SK-N-SH (cell line): ENCODE data around the gene COBL. TPM values are rescaled to one million over a fixed set of nuclear protein-coding genes. Genes with fewer than 3 reads are reported as not detected.

Source experiments
- CTCF ChIA-PET: fragments of 300-600, 350-600 bp; formaldehyde crosslinking; extraction: SDS; loops from one replicate; lab custom pipeline; 2021; lab: Yijun Ruan, JAX
- POLR2A ChIA-PET: fragments of 350-600 bp; sonication (Branson Sonifier 250); formaldehyde crosslinking; extraction: SDS; loops from one replicate; lab custom pipeline; 2020; ENCODE audit warnings: antibody characterized with exemption, inconsistent platforms; lab: Yijun Ruan, JAX
- DNase-seq: peaks from one replicate; pipeline ENCODE4 v3.0.0; 2012
- H2AFZ ChIP-seq: fragments of 200-600 bp; sonication (generic); 2 replicates; pipeline ENCODE4 v1.8.1; 2016; ENCODE audit warnings: antibody characterized with exemption, mild to moderate bottlenecking, low read depth
- H3F3A ChIP-seq: fragments of 200-600 bp; sonication (generic); replicated peaks from 2 replicates; pipeline ENCODE3; 2016; ENCODE audit warnings: antibody characterized with exemption, mild to moderate bottlenecking; ENCODE audit not compliant: insufficient read depth
- H3K27ac ChIP-seq, 2 experiments: fragments of 200-500 bp in 1 of 2; fragments of 200-600 bp in 1 of 2; sonication (Bioruptor generic) in 1 of 2; sonication (generic), shearing (Covaris generic) in 1 of 2; 2 replicates each; pipeline versions ENCODE4 v1.5.1 to v1.6.1; 2014 to 2016; ENCODE audit warnings: low read depth in 2 of 2, inconsistent platforms in 1 of 2, low read length in 1 of 2, mild to moderate bottlenecking in 1 of 2, mixed read lengths in 1 of 2
- H3K27me3 ChIP-seq: fragments of 200-600 bp; sonication (generic), shearing (Covaris generic); 2 replicates; pipeline ENCODE4 v1.6.1; 2016; ENCODE audit warnings: mixed run types; ENCODE audit not compliant: insufficient read depth
- H3K36me3 ChIP-seq, 2 experiments: fragments of 200-500 bp in 1 of 2; fragments of 200-600 bp in 1 of 2; sonication (Bioruptor generic) in 1 of 2; sonication (generic) in 1 of 2; replicated peaks in 1 of 2; 2 replicates each; pipeline versions ENCODE3 to v1.5.1; 2014 to 2016; ENCODE audit warnings: low read length in 1 of 2, mild to moderate bottlenecking in 1 of 2; ENCODE audit not compliant: insufficient read depth in 2 of 2, control insufficient read depth in 1 of 2
- H3K4me1 ChIP-seq, 2 experiments: fragments of 200-500 bp in 1 of 2; fragments of 200-600 bp in 1 of 2; sonication (Bioruptor generic) in 1 of 2; sonication (generic), shearing (Covaris generic) in 1 of 2; 2 replicates each; pipeline versions ENCODE4 v1.5.1 to v1.6.1; 2014 to 2016; ENCODE audit warnings: low read depth in 1 of 2, low read length in 1 of 2, mixed run types in 1 of 2; ENCODE audit not compliant: insufficient read depth in 2 of 2, control insufficient read depth in 1 of 2
- H3K4me2 ChIP-seq: fragments of 200-600 bp; sonication (generic), shearing (Covaris generic); 2 replicates; pipeline ENCODE4 v1.6.1; 2017; ENCODE audit warnings: mixed run types
- H3K4me3 ChIP-seq, 2 experiments: fragments of 200-500 bp in 1 of 2; fragments of 200-600 bp in 1 of 2; sonication (Bioruptor generic) in 1 of 2; sonication (generic), shearing (Covaris generic) in 1 of 2; 2 replicates each; pipeline versions ENCODE4 v1.5.1 to v1.8.1; 2014 to 2016; ENCODE audit warnings: low read depth in 2 of 2, inconsistent platforms in 1 of 2, low read length in 1 of 2, mild to moderate bottlenecking in 1 of 2, mixed read lengths in 1 of 2, moderate library complexity in 1 of 2
- H3K79me2 ChIP-seq: fragments of 200-600 bp; sonication (generic); 2 replicates; pipeline ENCODE4 v1.8.1; 2017; ENCODE audit warnings: mild to moderate bottlenecking; ENCODE audit not compliant: insufficient read depth
- H3K9ac ChIP-seq: fragments of 200-600 bp; sonication (generic); 2 replicates; pipeline ENCODE4 v1.6.1; 2017; ENCODE audit warnings: mixed run types
- H3K9me2 ChIP-seq: fragments of 200-600 bp; sonication (generic); 2 replicates; pipeline ENCODE4 v1.6.1; 2017; ENCODE audit warnings: mixed run types
- H3K9me3 ChIP-seq: fragments of 200-600 bp; sonication (generic); 2 replicates; pipeline ENCODE4 v1.6.1; 2017; ENCODE audit warnings: mixed run types, mild to moderate bottlenecking, moderate library complexity
- H4K20me1 ChIP-seq: fragments of 200-600 bp; sonication (generic); 2 replicates; pipeline ENCODE4 v1.6.1; 2017; ENCODE audit warnings: mild to moderate bottlenecking, mixed run types; ENCODE audit not compliant: insufficient read depth
- CHD2 ChIP-seq: fragments of 150-350 bp; IDR thresholded peaks from 2 replicates; pipeline ENCODE4 v1.6.1; 2018; ENCODE audit warnings: low read length; ENCODE audit not compliant: partially characterized antibody
- CTCF ChIP-seq: fragments of 200-600 bp; sonication (generic); IDR thresholded peaks from 2 replicates; pipeline ENCODE4 v1.6.1; 2017; ENCODE audit warnings: antibody characterized with exemption, mild to moderate bottlenecking, moderate library complexity
- ELF1 ChIP-seq: IDR thresholded peaks from 2 replicates; pipeline ENCODE4 v1.4.0; 2012
- FOSL2 ChIP-seq: IDR thresholded peaks from 2 replicates; pipeline ENCODE4 v1.4.0; 2012; ENCODE audit warnings: low read depth, mild to moderate bottlenecking, moderate library complexity, borderline replicate concordance
- GABPA ChIP-seq: IDR thresholded peaks from 2 replicates; pipeline ENCODE4 v1.4.0; 2012; ENCODE audit warnings: low read depth, mild to moderate bottlenecking
- GATA2 ChIP-seq: sonication (generic); formaldehyde crosslinking; IDR thresholded peaks from 2 replicates; pipeline ENCODE4 v1.5.0; 2020; ENCODE audit warnings: mild to moderate bottlenecking, missing genetic modification reagents
- IRF3 ChIP-seq: fragments of 150-350 bp; IDR thresholded peaks from 2 replicates; pipeline ENCODE4 v1.6.1; 2016; ENCODE audit warnings: mild to moderate bottlenecking, low read depth, low read length
- MXI1 ChIP-seq: IDR thresholded peaks from 2 replicates; pipeline ENCODE4 v1.6.1; 2012; ENCODE audit warnings: mild to moderate bottlenecking, low read depth, low read length, improper control_type of control experiment
- NRF1 ChIP-seq: IDR thresholded peaks from 2 replicates; pipeline ENCODE4 v1.6.1; 2012; ENCODE audit warnings: low read depth, mild to moderate bottlenecking, low read length
- PBX3 ChIP-seq: IDR thresholded peaks from 2 replicates; pipeline ENCODE4; 2012
- RAD21 ChIP-seq: IDR thresholded peaks from 2 replicates; pipeline ENCODE4 v1.6.1; 2012; ENCODE audit warnings: mild to moderate bottlenecking, low read length
- RCOR1 ChIP-seq: fragments of 150-350 bp; IDR thresholded peaks from 2 replicates; pipeline ENCODE4 v1.6.1; 2017; ENCODE audit warnings: antibody characterized with exemption, low read length
- RFX5 ChIP-seq: IDR thresholded peaks from 2 replicates; pipeline ENCODE4 v1.6.1; 2012; ENCODE audit warnings: mild to moderate bottlenecking, improper control_type of control experiment, low read length
- SIN3A ChIP-seq: IDR thresholded peaks from 2 replicates; pipeline ENCODE4 v1.6.1; 2012; ENCODE audit warnings: low read depth, mild to moderate bottlenecking, low read length, moderate library complexity, borderline replicate concordance
- SMC3 ChIP-seq: IDR thresholded peaks from 2 replicates; pipeline ENCODE4 v1.6.1; 2012; ENCODE audit warnings: low read depth, low read length, improper control_type of control experiment
- TAF1 ChIP-seq: IDR thresholded peaks from 2 replicates; pipeline ENCODE4 v1.6.1; 2012; ENCODE audit warnings: low read depth, mild to moderate bottlenecking, low read length, moderate library complexity, borderline replicate concordance
- TCF12 ChIP-seq: IDR thresholded peaks from 2 replicates; pipeline ENCODE4 v1.4.0; 2012
- TEAD4 ChIP-seq: IDR thresholded peaks from 2 replicates; pipeline ENCODE4 v1.4.0; 2012; ENCODE audit warnings: mild to moderate bottlenecking, borderline replicate concordance; ENCODE audit not compliant: insufficient read depth
- USF1 ChIP-seq: IDR thresholded peaks from 2 replicates; pipeline ENCODE4 v1.4.0; 2012; ENCODE audit warnings: low read depth, borderline replicate concordance
- WGBS: methylation state at CpG from one replicate; pipeline ENCODE4 v1.1.6; 2017; ENCODE audit warnings: low lambda C conversion rate; 5-methylcytosine and 5-hydroxymethylcytosine counted together
- polyA plus RNA-seq, 3 experiments: library from polyadenylated mRNA; depleted of rRNA; stranded (reverse); fragments of >200 nt; gene quantifications; 2 replicates each; pipeline ENCODE4 v1.2.3, GENCODE V29; 2012

COBL gene
- polyA plus RNA-seq, 1 of the 3 experiments (the other 2 are of a cell fraction), result under 0.01 TPM

GRCh38 chr7:51080622-51081269, 235.9 kb downstream of the COBL start:
- Histone ChIP-seq H3K4me3 (no peak overlapping the region), H3K9ac (no peak overlapping the region), H3K4me2 (no peak overlapping the region), H4K20me1 (no peaks in the 10 kb centered on the region), H2AFZ (no peak overlapping the region), H3K27me3 (peaks cover 93% of the 10 kb centered on the region), H3K4me1 (no peaks in the 10 kb centered on the region; a peak in 1 of 4 replicates), H3K9me3 (no peaks in the 10 kb centered on the region), H3K27ac (no peak overlapping the region), H3K9me2 (no peaks in the 10 kb centered on the region), H3K36me3 (no peaks in the 10 kb centered on the region), H3K79me2 (no peaks in the 10 kb centered on the region), H3F3A (no peaks in the 10 kb centered on the region)
- TF ChIP-seq SIN3A (no peak), RFX5 (no peak), CTCF (no peak), GABPA (no peak), CHD2 (no peak), GATA2 (no peak), TAF1 (no peak), FOSL2 (no peak), RCOR1 (no peak), RAD21 (no peak), TEAD4 (no peak), SMC3 (no peak), ELF1 (no peak), PBX3 (no peak), NRF1 (no peak), USF1 (no peak), MXI1 (no peak), TCF12 (no peak), IRF3 (no peak)
- ChIA-PET CTCF (interaction anchor here (0.6 to 3.0 kb wide), 2 partner anchors 13 to 75 kb away, joined by 4 to 13 read pairs; no protein-coding TSS in a partner anchor), POLR2A (no interaction called here)
- no peak for DNase-seq
- 16% methylated on average over 12 of the region's 12 CpGs for WGBS
